HFFc6 (cell line): Measurements from ENCODE around the gene FBXW9. TPM values are rescaled to one million over a fixed set of nuclear protein-coding genes. Genes with fewer than 3 reads are reported as not detected.

Experiments used
- DNase-seq: peaks from one replicate; pipeline ENCODE4 v3.0.0-alpha.2; 2018
- H3K27ac Mint-ChIP-seq: 2 replicates; pipeline ENCODE4 v1.8.0; 2020; ENCODE audit warnings: mild to moderate bottlenecking, mixed read lengths
- H3K27me3 Mint-ChIP-seq: 2 replicates; pipeline ENCODE4 v1.8.0; 2021; ENCODE audit warnings: mild to moderate bottlenecking, moderate library complexity, mixed read lengths; ENCODE audit not compliant: insufficient read depth
- H3K36me3 Mint-ChIP-seq: 2 replicates; pipeline ENCODE4 v1.8.0; 2021; ENCODE audit warnings: low read depth, mixed read lengths
- H3K4me1 Mint-ChIP-seq: 2 replicates; pipeline ENCODE4 v1.8.0; 2020; ENCODE audit warnings: low read depth, mixed read lengths
- H3K4me3 Mint-ChIP-seq: 2 replicates; pipeline ENCODE4 v1.8.0; 2020; ENCODE audit warnings: mild to moderate bottlenecking, moderate library complexity, mixed read lengths
- H3K9me3 Mint-ChIP-seq: 2 replicates; pipeline ENCODE4 v1.8.0; 2020; ENCODE audit warnings: mild to moderate bottlenecking, mixed read lengths
- CTCF ChIP-seq: fragments of 200-600 bp; sonication (generic); IDR thresholded peaks from 2 replicates; pipeline ENCODE4 v1.5.0; 2021; ENCODE audit warnings: antibody characterized with exemption, mild to moderate bottlenecking
- total RNA-seq, 6 experiments: library from RNA; stranded (reverse); fragmentation: NEBNext Ultra II Directional; extraction: Animal tissue kit (Norgen Biotek cat#: 25700); gene quantifications; 2 replicates in 1 of 6; 3 replicates in 5 of 6; pipeline ENCODE4 v1.2.3, GENCODE V29; 2021

FBXW9 gene
- total RNA-seq, 6 experiments from 2014 or later, result 4.5 to 7.1 (median 5.4) TPM

DNA sequence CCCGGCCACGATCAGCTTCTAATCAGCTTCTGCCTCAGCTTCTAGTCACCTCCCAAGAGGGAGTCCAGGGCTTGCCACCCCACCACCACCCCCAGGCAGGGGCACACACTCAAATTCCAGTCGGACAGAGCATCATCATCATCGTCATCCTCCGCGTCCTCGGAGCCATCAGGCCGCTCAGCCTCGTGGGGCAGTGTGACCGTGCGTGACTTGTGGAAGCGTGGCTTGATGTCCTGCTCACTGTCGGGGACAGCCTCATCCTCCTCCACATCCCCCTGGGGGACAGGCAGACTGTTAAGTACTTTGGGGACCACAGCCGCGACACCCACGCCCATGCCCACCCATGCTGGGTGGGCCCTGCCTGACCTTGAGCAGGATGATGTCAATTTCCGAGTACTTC, 14.8 kb upstream of the FBXW9 start:
- Mint-ChIP-seq H3K27ac (no peak overlapping the region), H3K4me1 (no peaks in the 10 kb centered on the region), H3K27me3 (no peaks in the 10 kb centered on the region; the same call in 1 of the 2 replicates), H3K36me3 (peaks cover 16% of the 10 kb centered on the region; the same call in 1 of the 2 replicates), H3K4me3 (no peak overlapping the region), H3K9me3 (no peaks in the 10 kb centered on the region)
- TF ChIP-seq CTCF, result no peak
- DNase-seq, result no peak

GRCh38 chr19:12708641-12709040, 12.2 kb upstream of the FBXW9 start:
- no peak for TF ChIP-seq CTCF
- no peaks in the 10 kb centered on the region; the same call in 1 of the 2 replicates for H3K27me3 Mint-ChIP-seq
- H3K9me3 Mint-ChIP-seq, result no peaks in the 10 kb centered on the region

DNA sequence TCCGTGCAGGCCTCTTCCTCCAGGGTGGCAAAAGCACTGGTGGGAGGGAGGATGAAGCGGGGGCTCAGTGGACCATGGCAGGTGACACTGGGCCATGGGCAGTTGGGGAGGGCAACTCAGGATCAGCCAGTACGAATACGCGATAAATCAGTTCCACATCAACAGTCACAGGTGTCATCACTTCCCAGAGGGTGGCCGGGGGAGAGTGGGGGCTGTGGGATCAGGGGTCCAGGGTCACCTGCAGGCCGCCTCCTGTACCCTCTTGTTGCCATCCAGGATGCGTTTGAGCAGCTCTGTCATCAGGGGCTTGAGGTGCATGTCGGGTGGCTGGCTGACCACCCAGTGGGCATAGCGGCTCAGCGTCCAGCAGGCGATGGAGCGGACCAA, 9.9 kb upstream of the FBXW9 start:
- peaks cover 21% of the 10 kb centered on the region for H3K36me3 Mint-ChIP-seq
- no peak overlapping the region for H3K4me3 Mint-ChIP-seq
- DNase-seq, result no peak
- H3K27ac Mint-ChIP-seq, result no peak overlapping the region
- no peaks in the 10 kb centered on the region for H3K4me1 Mint-ChIP-seq
- H3K27me3 Mint-ChIP-seq, result peaks cover 3% of the 10 kb centered on the region
- no peaks in the 10 kb centered on the region for H3K9me3 Mint-ChIP-seq
- no peak for TF ChIP-seq CTCF

More at GRCh38 chr19:12708641-12709040, 12.2 kb upstream of the FBXW9 start:
- Mint-ChIP-seq H3K4me1 (no peaks in the 10 kb centered on the region), H3K27ac (no peak overlapping the region), H3K36me3 (peaks cover 21% of the 10 kb centered on the region), H3K4me3 (no peak overlapping the region)
- no peak for DNase-seq

DNA sequence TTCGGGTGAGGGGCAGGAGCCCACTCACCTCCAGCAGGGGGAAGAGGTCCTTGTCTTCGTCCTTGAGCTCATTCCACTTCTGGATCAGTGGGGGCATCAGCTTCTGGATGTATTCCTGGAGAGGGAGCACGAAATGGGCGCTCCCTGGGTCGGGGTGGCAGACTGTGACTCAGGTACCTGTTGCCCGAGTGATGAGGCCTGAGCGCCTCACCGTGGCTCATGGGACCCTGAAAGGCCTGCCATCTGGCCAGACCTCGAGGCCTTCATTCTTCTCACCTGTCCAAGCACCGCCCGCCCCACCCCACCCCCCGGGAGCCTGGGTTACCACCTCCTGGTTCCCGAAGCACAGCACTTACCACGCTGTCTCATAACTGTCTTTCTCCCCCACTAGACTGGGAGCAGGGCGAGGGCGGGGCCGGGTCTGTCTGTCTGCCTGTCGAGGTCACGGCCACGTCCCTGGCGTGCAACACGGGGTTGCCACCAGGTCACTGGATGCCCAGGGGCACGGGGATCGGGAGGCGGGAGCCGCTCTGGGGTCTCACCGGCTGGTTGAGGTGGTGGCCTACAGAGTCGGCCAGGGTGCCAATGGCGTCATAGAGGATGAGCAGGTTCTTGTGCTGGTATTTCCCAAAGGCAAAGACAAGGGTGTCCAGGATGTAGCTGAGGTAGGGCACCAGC, 9.4 kb upstream of the FBXW9 start:
- H3K27ac Mint-ChIP-seq, result no peak overlapping the region
- no peak for TF ChIP-seq CTCF
- no peak overlapping the region for H3K4me3 Mint-ChIP-seq
- H3K4me1 Mint-ChIP-seq, result no peaks in the 10 kb centered on the region
- H3K36me3 Mint-ChIP-seq, result peaks cover 21% of the 10 kb centered on the region
- no peaks in the 10 kb centered on the region for H3K9me3 Mint-ChIP-seq
- DNase-seq, result no peak
- peaks cover 3% of the 10 kb centered on the region for H3K27me3 Mint-ChIP-seq

DNA sequence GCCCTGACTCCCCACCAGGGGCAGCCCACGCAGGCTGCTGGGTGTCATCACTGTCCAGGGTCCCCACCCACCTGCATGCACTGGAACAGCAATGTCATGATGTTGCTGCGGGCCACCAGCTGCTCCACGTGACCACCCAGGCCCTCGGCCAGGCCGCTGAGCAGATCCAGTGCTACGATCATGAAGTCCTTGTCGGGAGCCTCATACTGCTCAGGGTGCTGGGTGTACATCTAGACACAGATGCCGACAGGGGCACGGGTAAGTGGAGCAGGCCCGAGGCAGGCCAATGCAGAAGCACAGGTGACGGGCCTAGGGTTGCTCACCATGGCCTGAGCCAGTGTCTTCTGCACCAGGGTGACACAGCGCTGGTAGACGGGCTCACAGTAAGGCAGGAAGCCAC, 8.7 kb upstream of the FBXW9 start:
- no peak for TF ChIP-seq CTCF
- Mint-ChIP-seq H3K4me3 (no peak overlapping the region), H3K27ac (no peak overlapping the region), H3K4me1 (no peaks in the 10 kb centered on the region), H3K9me3 (no peaks in the 10 kb centered on the region), H3K27me3 (peaks cover 3% of the 10 kb centered on the region), H3K36me3 (peaks cover 21% of the 10 kb centered on the region)
- no peak for DNase-seq
